Stomach (tissue), 9 donors: ENCODE measurements around the gene MANEA. TPM values are rescaled to one million over a fixed set of nuclear protein-coding genes. Genes with fewer than 3 reads are reported as not detected.
"Not testable (repeated sequence)": the region's sequence is repeated elsewhere in the genome, so short reads cannot be mapped to it uniquely, and the experiment has no call there.

Experiments used
- DNase-seq, 2 donors: peaks; one replicate each; pipeline versions ENCODE4 v3.0.0 to v3.0.0-alpha.2; 2013 to 2019
- H3K27ac ChIP-seq, 5 donors: fragments of 200-600 bp in 4 of 5; sonication (generic) in 4 of 5; one replicate each; pipeline ENCODE4 v1.5.1; 2013 to 2019; ENCODE audit warnings: mild to moderate bottlenecking in 1 of 5, moderate library complexity in 1 of 5
- H3K27me3 ChIP-seq, 3 donors: fragments of 200-600 bp; sonication (generic); one replicate each; pipeline ENCODE4 v1.5.1; 2017 to 2019; ENCODE audit warnings: mixed run types in 1 of 3
- H3K36me3 ChIP-seq, 4 donors: fragments of 200-600 bp; sonication (generic); 1 replicate in 3 of 4; 2 replicates in 1 of 4; pipeline ENCODE4 v1.5.1; 2016 to 2019
- H3K4me1 ChIP-seq, 4 donors: fragments of 200-600 bp; sonication (generic); one replicate each; pipeline ENCODE4 v1.5.1; 2016 to 2019
- H3K4me3 ChIP-seq, 4 donors: fragments of 200-600 bp; sonication (generic) in 3 of 4; one replicate each; pipeline ENCODE4 v1.5.1; 2016 to 2019; ENCODE audit warnings: mild to moderate bottlenecking in 1 of 4
- H3K9me3 ChIP-seq, 4 donors: fragments of 200-600 bp; sonication (generic); one replicate each; pipeline ENCODE4 v1.5.1; 2016 to 2019
- EP300 ChIP-seq: sonication (generic); formaldehyde crosslinking; IDR thresholded peaks from one replicate; pipeline ENCODE4 v1.6.1; 2017; ENCODE audit warnings: antibody characterized with exemption
- POLR2A ChIP-seq, 4 donors: fragments of 450-650 bp; IDR thresholded peaks; one replicate each; pipeline ENCODE4 v1.6.1; 2016; ENCODE audit warnings: antibody characterized with exemption in 4 of 4, control low read depth in 2 of 4, mild to moderate bottlenecking in 1 of 4, moderate library complexity in 1 of 4
- POLR2AphosphoS5 ChIP-seq, 3 donors: sonication (generic); formaldehyde crosslinking; IDR thresholded peaks; one replicate each; pipeline ENCODE4 v1.6.1; 2016; ENCODE audit warnings: antibody characterized with exemption in 3 of 3
- WGBS, 5 donors: extraction: QIAGEN DNeasy Blood & Tissue Kit in 3 of 5; methylation state at CpG; one replicate each; pipeline versions ENCODE4 v1.1.5 to v1.1.7; 2013 to 2018; 5-methylcytosine and 5-hydroxymethylcytosine counted together
- intact Hi-C: fragments of 100-400 bp; cut with DNase I; formaldehyde crosslinking; loops from one replicate; pipeline ENCODE4 v1.15.1; 2023; ENCODE audit warnings: low total_unique reads
- polyA plus RNA-seq, 3 donors: library from polyadenylated mRNA; stranded (reverse); fragments of 200-250 nt; gene quantifications; one replicate each; pipeline ENCODE4 v1.2.3, GENCODE V29; 2013
- total RNA-seq, 5 donors: library from RNA; depleted of rRNA; stranded (reverse); fragments of >200 nt; gene quantifications; one replicate each; pipeline versions ENCODE4 v1.1.0 to v1.2.3, GENCODE V29; 2014 to 2016
- TF ChIP-seq, protein P1 (sequence below), 7 experiments: fragments of 450-650 bp in 4 of 7; fragments of 200-600 bp in 3 of 7; sonication (generic) in 3 of 7; IDR thresholded peaks; one replicate each; pipeline ENCODE4 v1.5.1; 2016 to 2019; ENCODE audit warnings: antibody characterized with exemption in 7 of 7, control low read depth in 2 of 7, mild to moderate bottlenecking in 1 of 7
- donor health status: healthy with polysubstance abuse.
- donor health status: Bipolar disorder and iron deficiency.
- donor health status: healthy.

The MANEA gene
- total and polyA plus RNA-seq, 8 donors, result 1.2 to 15.2 (median 3.2) TPM

DNA sequence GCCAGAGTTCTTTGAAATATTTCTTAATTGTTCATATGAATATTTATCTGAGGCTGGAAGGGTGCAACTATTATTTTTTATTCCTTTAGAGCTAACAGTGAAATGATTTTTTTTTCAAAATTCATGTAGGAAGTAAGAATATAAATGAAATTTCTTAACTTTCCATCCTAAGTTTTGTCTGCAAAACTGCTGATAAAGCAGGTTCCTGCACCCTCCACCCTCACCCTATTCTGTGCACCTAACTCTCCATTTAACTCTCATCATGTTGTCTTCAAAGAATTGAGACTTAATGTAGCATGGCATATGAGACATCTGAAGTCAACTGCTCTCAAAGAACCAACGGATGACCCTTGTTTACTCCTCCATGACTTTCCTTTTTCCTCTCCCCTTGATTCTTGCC is 23.5 kb upstream of the MANEA start:
- Histone ChIP-seq H3K36me3 (no peaks in the 10 kb centered on the region), H3K4me3 (no peak overlapping the region), H3K27me3 (no peaks in the 10 kb centered on the region), H3K27ac (no peak overlapping the region), H3K4me1 (no peaks in the 10 kb centered on the region), H3K9me3 (peaks cover 0 to 4% (median 0%) of the 10 kb centered on the region in 4 donors)
- TF ChIP-seq EP300, result no peak
- TF ChIP-seq, protein P1, sequence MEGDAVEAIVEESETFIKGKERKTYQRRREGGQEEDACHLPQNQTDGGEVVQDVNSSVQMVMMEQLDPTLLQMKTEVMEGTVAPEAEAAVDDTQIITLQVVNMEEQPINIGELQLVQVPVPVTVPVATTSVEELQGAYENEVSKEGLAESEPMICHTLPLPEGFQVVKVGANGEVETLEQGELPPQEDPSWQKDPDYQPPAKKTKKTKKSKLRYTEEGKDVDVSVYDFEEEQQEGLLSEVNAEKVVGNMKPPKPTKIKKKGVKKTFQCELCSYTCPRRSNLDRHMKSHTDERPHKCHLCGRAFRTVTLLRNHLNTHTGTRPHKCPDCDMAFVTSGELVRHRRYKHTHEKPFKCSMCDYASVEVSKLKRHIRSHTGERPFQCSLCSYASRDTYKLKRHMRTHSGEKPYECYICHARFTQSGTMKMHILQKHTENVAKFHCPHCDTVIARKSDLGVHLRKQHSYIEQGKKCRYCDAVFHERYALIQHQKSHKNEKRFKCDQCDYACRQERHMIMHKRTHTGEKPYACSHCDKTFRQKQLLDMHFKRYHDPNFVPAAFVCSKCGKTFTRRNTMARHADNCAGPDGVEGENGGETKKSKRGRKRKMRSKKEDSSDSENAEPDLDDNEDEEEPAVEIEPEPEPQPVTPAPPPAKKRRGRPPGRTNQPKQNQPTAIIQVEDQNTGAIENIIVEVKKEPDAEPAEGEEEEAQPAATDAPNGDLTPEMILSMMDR (IDR thresholded peaks at IDR 0.05), result no peak
- 72 to 86% (median 79%) methylated on average over 1 of the region's 1 CpG for WGBS, 5 donors
- intact Hi-C loops, result no loop called here
- no peak for DNase-seq

DNA sequence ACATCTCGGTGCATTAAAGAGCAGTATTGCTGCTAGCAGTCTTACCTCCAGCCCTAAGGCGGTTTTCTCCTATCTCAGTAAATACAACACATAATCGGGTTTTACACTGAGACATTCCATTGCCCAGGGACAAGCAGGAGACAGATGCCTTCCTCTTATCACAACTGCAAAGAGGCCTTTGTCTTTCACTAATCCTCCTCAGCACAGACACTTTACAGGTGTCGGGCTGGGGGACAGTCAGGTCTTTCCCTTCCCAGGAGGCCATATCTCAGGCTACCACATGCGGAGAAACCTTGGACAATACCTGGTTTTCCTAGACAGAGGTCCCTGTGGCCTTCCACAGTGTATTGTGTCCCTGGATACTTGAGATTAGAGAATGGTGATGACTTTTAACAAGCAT is 16.4 kb upstream of the MANEA start:
- H3K4me3 ChIP-seq, H3K27me3 ChIP-seq, H3K27ac ChIP-seq, H3K9me3 ChIP-seq, DNase-seq, intact Hi-C loops, H3K36me3 ChIP-seq, H3K4me1 ChIP-seq: not testable (repeated sequence)
- WGBS, 5 donors, result 64 to 77% (median 67%) methylated on average over 4 to 5 of the region's 5 CpGs

DNA sequence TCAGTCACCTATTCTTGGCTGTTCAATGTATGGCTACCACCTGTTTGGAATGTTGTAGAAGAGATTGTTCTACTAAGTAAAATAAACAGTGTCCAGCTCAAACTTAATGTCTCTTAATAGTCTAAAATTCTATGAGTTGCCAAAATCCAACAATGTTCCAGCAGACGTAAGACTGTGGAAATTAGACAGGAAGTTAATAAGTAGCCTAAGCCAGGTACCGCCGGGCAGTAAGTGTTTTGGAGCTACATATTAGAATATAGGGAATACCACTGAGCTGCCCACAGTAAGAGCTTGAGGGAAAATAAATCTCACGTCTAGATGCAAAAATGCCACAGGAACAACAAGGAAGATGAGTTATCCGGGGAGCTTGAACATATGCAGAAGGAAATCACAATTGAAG is 7.8 kb upstream of the MANEA start:
- no peak overlapping the region for H3K27ac ChIP-seq
- TF ChIP-seq, protein P1 (IDR thresholded peaks at IDR 0.05), result no peak
- TF ChIP-seq EP300 (no peak), POLR2A (IDR thresholded peaks at IDR 0.05) (no peak), POLR2AphosphoS5 (IDR thresholded peaks at IDR 0.05) (no peak)
- H3K36me3 ChIP-seq, result no peaks in the 10 kb centered on the region
- DNase-seq, result no peak
- intact Hi-C loops, result no loop called here
- no peaks in the 10 kb centered on the region for H3K9me3 ChIP-seq
- H3K27me3 ChIP-seq, result no peaks in the 10 kb centered on the region
- H3K4me3 ChIP-seq, result no peak overlapping the region
- WGBS, 5 donors, result 79 to 85% (median 82%) methylated on average over 5 of the region's 5 CpGs
- peaks cover 0 to 15% (median 2%) of the 10 kb centered on the region in 4 donors for H3K4me1 ChIP-seq

DNA sequence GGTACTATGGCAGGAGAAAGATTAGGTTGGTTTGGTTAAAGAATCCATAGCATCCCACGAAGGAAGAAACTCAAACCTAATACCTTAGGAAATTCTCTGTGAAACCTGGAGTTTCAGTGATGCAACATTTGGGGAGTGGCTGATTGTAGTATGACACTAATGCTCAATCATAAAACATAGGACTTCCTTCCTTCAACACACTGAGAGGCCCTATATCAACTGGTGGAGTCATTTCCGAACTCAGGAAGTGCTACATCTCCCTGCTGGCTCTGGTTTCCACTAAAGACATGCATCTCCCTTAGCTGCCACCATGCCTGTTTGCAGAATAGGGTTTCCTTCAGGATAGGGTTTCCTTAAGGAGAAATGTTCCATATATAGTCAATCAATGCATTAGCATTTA is 5.2 kb upstream of the MANEA start:
- 72 to 88% (median 81%) methylated on average over 2 of the region's 2 CpGs for WGBS, 5 donors
- DNase-seq, result no peak
- H3K4me3 ChIP-seq, result no peak overlapping the region
- no peak for TF ChIP-seq EP300
- no peak for TF ChIP-seq POLR2A (IDR thresholded peaks at IDR 0.05)
- TF ChIP-seq, protein P1 (IDR thresholded peaks at IDR 0.05), result no peak
- TF ChIP-seq POLR2AphosphoS5 (IDR thresholded peaks at IDR 0.05), result no peak
- no peak overlapping the region for H3K27ac ChIP-seq
- H3K36me3 ChIP-seq, result no peaks in the 10 kb centered on the region
- no peaks in the 10 kb centered on the region for H3K27me3 ChIP-seq
- H3K4me1 ChIP-seq, result peaks cover 0 to 34% (median 15%) of the 10 kb centered on the region in 4 donors
- intact Hi-C loops, result no loop called here
- no peaks in the 10 kb centered on the region for H3K9me3 ChIP-seq

DNA sequence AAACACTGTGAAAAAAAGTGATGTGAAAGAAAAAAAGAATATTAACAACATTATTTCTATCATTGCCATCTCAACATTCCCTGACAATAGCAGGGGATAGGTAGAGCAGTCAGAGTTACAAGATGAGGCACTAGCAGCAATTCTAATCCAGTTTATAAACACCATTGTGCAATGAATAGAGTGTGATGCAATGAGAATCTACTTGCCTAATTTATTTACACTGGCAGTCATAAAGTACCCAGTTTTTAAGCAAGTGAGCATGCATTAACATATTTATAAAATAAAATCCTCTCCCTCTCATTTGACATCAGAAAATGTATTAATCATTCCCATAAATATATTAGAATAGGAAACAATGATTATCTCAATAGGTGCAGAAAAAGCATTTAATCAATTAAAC is 2.5 kb upstream of the MANEA start:
- Histone ChIP-seq H3K4me3 (peak overlapping the region in 1 of 4 donors; percentile 71), H3K36me3 (no peaks in the 10 kb centered on the region), H3K4me1 (peaks cover 8 to 53% (median 30%) of the 10 kb centered on the region in 4 donors), H3K9me3 (no peaks in the 10 kb centered on the region), H3K27me3 (no peaks in the 10 kb centered on the region), H3K27ac (no peak overlapping the region)
- intact Hi-C loops, result no loop called here
- peak in 1 of 2 donors; percentile 21 for DNase-seq
- TF ChIP-seq EP300, result no peak
- no peak for TF ChIP-seq POLR2A (IDR thresholded peaks at IDR 0.05)
- TF ChIP-seq POLR2AphosphoS5 (IDR thresholded peaks at IDR 0.05), result no peak
- TF ChIP-seq, protein P1 (IDR thresholded peaks at IDR 0.05), result no peak
